GM12892 (cell line): ENCODE results near the gene LEPR.

Source experiments
- POLR2A ChIP-seq: IDR thresholded peaks from 2 replicates; pipeline ENCODE4 v1.6.1; 2011; ENCODE audit warnings: low read depth, low read length, control low read depth
- POLR2AphosphoS5 ChIP-seq: IDR thresholded peaks from 2 replicates; pipeline ENCODE4 v1.6.1; 2011; ENCODE audit warnings: low read depth, low read length, control low read depth
- TAF1 ChIP-seq: IDR thresholded peaks from 2 replicates; pipeline ENCODE4 v1.6.1; 2011; ENCODE audit warnings: low read depth, mild to moderate bottlenecking, control low read depth, low read length, borderline replicate concordance

GRCh38 chr1:65393928-65394327 is 26.5 kb upstream of the LEPR start:
- TF ChIP-seq POLR2AphosphoS5 (no peak), POLR2A (no peak), TAF1 (no peak)
